RWPE1 (cell line): ENCODE data around the gene ADAMTS10.
A peak's percentile ranks its signal among the peaks of the same experiment; 100 is the strongest.
"Not testable (repeated sequence)": the region's sequence is repeated elsewhere in the genome, so short reads cannot be mapped to it uniquely, and the experiment has no call there.

Source experiments
- CTCF ChIA-PET: fragments of 350-600 bp; sonication (Branson Sonifier 250); formaldehyde crosslinking; extraction: SDS; loops from one replicate; lab custom pipeline; 2021; lab: Yijun Ruan, JAX
- POLR2A ChIA-PET: fragments of 400-600 bp; formaldehyde crosslinking; extraction: SDS; loops from one replicate; lab custom pipeline; 2020; ENCODE audit warnings: antibody characterized with exemption; ENCODE audit not compliant: low non-redundant PET; lab: Yijun Ruan, JAX
- DNase-seq: peaks from one replicate; pipeline ENCODE4 v3.0.0; 2012; ENCODE audit warnings: low spot score
- H3K27ac ChIP-seq: fragments of 450-650 bp; 2 replicates; pipeline ENCODE4 v1.5.1; 2017
- CTCF ChIP-seq: fragments of 450-650 bp; conservative IDR thresholded peaks from 2 replicates; pipeline ENCODE4 v1.5.1; 2017; ENCODE audit warnings: low read depth, mild to moderate bottlenecking

ADAMTS10 gene

GRCh38 chr19:8578642-8579265 is 31.8 kb downstream of the ADAMTS10 start:
- CTCF ChIA-PET = interaction anchor here (0.6 to 1.6 kb wide), 13 partner anchors 9 to 1396 kb away, joined by 3 to 10 read pairs (median 3); partner anchors contain the start of genes MARCHF2 and OR7G2
- no peak overlapping the region for H3K27ac ChIP-seq
- POLR2A ChIA-PET = no interaction called here
- peak; percentile 70 for DNase-seq
- peak; percentile 91 for TF ChIP-seq CTCF

GRCh38 chr19:8577741-8578140 is 32.8 kb downstream of the ADAMTS10 start:
- ChIA-PET CTCF (interaction anchor here (0.6 to 1.6 kb wide), 6 partner anchors 8 to 1287 kb away, joined by 3 to 10 read pairs (median 3); no protein-coding TSS in a partner anchor), POLR2A (no interaction called here)
- no peak for DNase-seq
- H3K27ac ChIP-seq = no peak overlapping the region
- TF ChIP-seq CTCF = no peak

GRCh38 chr19:8577247-8577646 is 33.3 kb downstream of the ADAMTS10 start, which contains the start of gene MYO1F:
Gene MYO1F (minus strand): TSS chr19:8577442. CDS start chr19:8577309, 133 bp downstream.
- no peak for DNase-seq
- no peak for TF ChIP-seq CTCF
- ChIA-PET CTCF (interaction anchor here (0.6 kb wide), 1 partner anchor 1288 kb away, joined by 3 read pairs; no protein-coding TSS in a partner anchor), POLR2A (no interaction called here)
- no peak within 1 kb of the TSS for H3K27ac ChIP-seq

GRCh38 chr19:8576273-8576993 is 34.1 kb downstream of the ADAMTS10 start:
- POLR2A ChIA-PET = no interaction called here
- no peak for DNase-seq
- 0 out of 2 replicates have a peak overlapping the region, but pooled peaks have one; percentile 24 for H3K27ac ChIP-seq
- TF ChIP-seq CTCF = no peak
- CTCF ChIA-PET = interaction anchor here (0.6 kb wide), 1 partner anchor 29 kb away, joined by 3 read pairs; no protein-coding TSS in a partner anchor

- DNase-seq = peak; percentile 20
- POLR2A ChIA-PET = no interaction called here
- H3K27ac ChIP-seq = 0 out of 2 replicates have a peak overlapping the region, but pooled peaks have one; percentile 24
- TF ChIP-seq CTCF = no peak
- CTCF ChIA-PET = no interaction called here
Observed at GRCh38 chr19:8575467-8575997, 35.0 kb downstream of the ADAMTS10 start.

- CTCF ChIA-PET, DNase-seq, POLR2A ChIA-PET, H3K27ac ChIP-seq: not testable (repeated sequence)
Observed at GRCh38 chr19:8574619-8574922, 35.9 kb downstream of the ADAMTS10 start.
